SK-N-SH (cell line): ENCODE data around the gene SPO11. TPM values are rescaled to one million over a fixed set of nuclear protein-coding genes. Genes with fewer than 3 reads are reported as not detected.

Experiments used
- CTCF ChIA-PET: fragments of 300-600, 350-600 bp; formaldehyde crosslinking; extraction: SDS; loops from one replicate; lab custom pipeline; 2021; lab: Yijun Ruan, JAX
- POLR2A ChIA-PET: fragments of 350-600 bp; sonication (Branson Sonifier 250); formaldehyde crosslinking; extraction: SDS; loops from one replicate; lab custom pipeline; 2020; ENCODE audit warnings: antibody characterized with exemption, inconsistent platforms; lab: Yijun Ruan, JAX
- DNase-seq: peaks from one replicate; pipeline ENCODE4 v3.0.0; 2012
- H2AFZ ChIP-seq: fragments of 200-600 bp; sonication (generic); 2 replicates; pipeline ENCODE4 v1.8.1; 2016; ENCODE audit warnings: antibody characterized with exemption, mild to moderate bottlenecking, low read depth
- H3F3A ChIP-seq: fragments of 200-600 bp; sonication (generic); replicated peaks from 2 replicates; pipeline ENCODE3; 2016; ENCODE audit warnings: antibody characterized with exemption, mild to moderate bottlenecking; ENCODE audit not compliant: insufficient read depth
- H3K27ac ChIP-seq, 2 experiments: fragments of 200-500 bp in 1 of 2; fragments of 200-600 bp in 1 of 2; sonication (Bioruptor generic) in 1 of 2; sonication (generic), shearing (Covaris generic) in 1 of 2; 2 replicates each; pipeline versions ENCODE4 v1.5.1 to v1.6.1; 2014 to 2016; ENCODE audit warnings: low read depth in 2 of 2, inconsistent platforms in 1 of 2, low read length in 1 of 2, mild to moderate bottlenecking in 1 of 2, mixed read lengths in 1 of 2
- H3K27me3 ChIP-seq: fragments of 200-600 bp; sonication (generic), shearing (Covaris generic); 2 replicates; pipeline ENCODE4 v1.6.1; 2016; ENCODE audit warnings: mixed run types; ENCODE audit not compliant: insufficient read depth
- H3K36me3 ChIP-seq, 2 experiments: fragments of 200-500 bp in 1 of 2; fragments of 200-600 bp in 1 of 2; sonication (Bioruptor generic) in 1 of 2; sonication (generic) in 1 of 2; replicated peaks in 1 of 2; 2 replicates each; pipeline versions ENCODE3 to v1.5.1; 2014 to 2016; ENCODE audit warnings: low read length in 1 of 2, mild to moderate bottlenecking in 1 of 2; ENCODE audit not compliant: insufficient read depth in 2 of 2, control insufficient read depth in 1 of 2
- H3K4me1 ChIP-seq, 2 experiments: fragments of 200-500 bp in 1 of 2; fragments of 200-600 bp in 1 of 2; sonication (Bioruptor generic) in 1 of 2; sonication (generic), shearing (Covaris generic) in 1 of 2; 2 replicates each; pipeline versions ENCODE4 v1.5.1 to v1.6.1; 2014 to 2016; ENCODE audit warnings: low read depth in 1 of 2, low read length in 1 of 2, mixed run types in 1 of 2; ENCODE audit not compliant: insufficient read depth in 2 of 2, control insufficient read depth in 1 of 2
- H3K4me2 ChIP-seq: fragments of 200-600 bp; sonication (generic), shearing (Covaris generic); 2 replicates; pipeline ENCODE4 v1.6.1; 2017; ENCODE audit warnings: mixed run types
- H3K4me3 ChIP-seq, 2 experiments: fragments of 200-500 bp in 1 of 2; fragments of 200-600 bp in 1 of 2; sonication (Bioruptor generic) in 1 of 2; sonication (generic), shearing (Covaris generic) in 1 of 2; 2 replicates each; pipeline versions ENCODE4 v1.5.1 to v1.8.1; 2014 to 2016; ENCODE audit warnings: low read depth in 2 of 2, inconsistent platforms in 1 of 2, low read length in 1 of 2, mild to moderate bottlenecking in 1 of 2, mixed read lengths in 1 of 2, moderate library complexity in 1 of 2
- H3K79me2 ChIP-seq: fragments of 200-600 bp; sonication (generic); 2 replicates; pipeline ENCODE4 v1.8.1; 2017; ENCODE audit warnings: mild to moderate bottlenecking; ENCODE audit not compliant: insufficient read depth
- H3K9ac ChIP-seq: fragments of 200-600 bp; sonication (generic); 2 replicates; pipeline ENCODE4 v1.6.1; 2017; ENCODE audit warnings: mixed run types
- H3K9me2 ChIP-seq: fragments of 200-600 bp; sonication (generic); 2 replicates; pipeline ENCODE4 v1.6.1; 2017; ENCODE audit warnings: mixed run types
- H3K9me3 ChIP-seq: fragments of 200-600 bp; sonication (generic); 2 replicates; pipeline ENCODE4 v1.6.1; 2017; ENCODE audit warnings: mixed run types, mild to moderate bottlenecking, moderate library complexity
- H4K20me1 ChIP-seq: fragments of 200-600 bp; sonication (generic); 2 replicates; pipeline ENCODE4 v1.6.1; 2017; ENCODE audit warnings: mild to moderate bottlenecking, mixed run types; ENCODE audit not compliant: insufficient read depth
- CHD2 ChIP-seq: fragments of 150-350 bp; IDR thresholded peaks from 2 replicates; pipeline ENCODE4 v1.6.1; 2018; ENCODE audit warnings: low read length; ENCODE audit not compliant: partially characterized antibody
- EP300 ChIP-seq, 2 experiments: IDR thresholded peaks; 2 replicates each; pipeline versions ENCODE4 v1.4.0 to v1.6.1; 2012; ENCODE audit warnings: borderline replicate concordance in 1 of 2, low read depth in 1 of 2, low read length in 1 of 2
- EZH2phosphoT487 ChIP-seq: fragments of 200-600 bp; sonication (generic); IDR thresholded peaks from 2 replicates; pipeline ENCODE4 v1.6.1; 2017; ENCODE audit warnings: low read depth, mixed run types, mild to moderate bottlenecking, antibody characterized with exemption, moderate library complexity, borderline replicate concordance
- FOSL2 ChIP-seq: IDR thresholded peaks from 2 replicates; pipeline ENCODE4 v1.4.0; 2012; ENCODE audit warnings: low read depth, mild to moderate bottlenecking, moderate library complexity, borderline replicate concordance
- RXRA ChIP-seq: IDR thresholded peaks from 2 replicates; pipeline ENCODE4 v1.4.0; 2012; ENCODE audit warnings: low read depth, mild to moderate bottlenecking, borderline replicate concordance
- SMC3 ChIP-seq: IDR thresholded peaks from 2 replicates; pipeline ENCODE4 v1.6.1; 2012; ENCODE audit warnings: low read depth, low read length, improper control_type of control experiment
- TAF1 ChIP-seq: IDR thresholded peaks from 2 replicates; pipeline ENCODE4 v1.6.1; 2012; ENCODE audit warnings: low read depth, mild to moderate bottlenecking, low read length, moderate library complexity, borderline replicate concordance
- TCF12 ChIP-seq: IDR thresholded peaks from 2 replicates; pipeline ENCODE4 v1.4.0; 2012
- WGBS: methylation state at CpG from one replicate; pipeline ENCODE4 v1.1.6; 2017; ENCODE audit warnings: low lambda C conversion rate; 5-methylcytosine and 5-hydroxymethylcytosine counted together
- polyA plus RNA-seq, 3 experiments: library from polyadenylated mRNA; depleted of rRNA; stranded (reverse); fragments of >200 nt; gene quantifications; 2 replicates each; pipeline ENCODE4 v1.2.3, GENCODE V29; 2012
- TF ChIP-seq, protein P1 (sequence below): IDR thresholded peaks from 2 replicates; pipeline ENCODE4 v1.4.0; 2012; ENCODE audit warnings: low read depth
- TF ChIP-seq, protein P2 (sequence below): fragments of 150-350 bp; IDR thresholded peaks from 2 replicates; pipeline ENCODE4 v1.6.1; 2016; ENCODE audit warnings: mild to moderate bottlenecking, low read depth, low read length
- TF ChIP-seq, protein P3 (sequence below): IDR thresholded peaks from 2 replicates; pipeline ENCODE4 v1.6.1; 2012; ENCODE audit warnings: mild to moderate bottlenecking, low read depth, low read length, moderate library complexity

Gene SPO11
- polyA plus RNA-seq, 1 of the 3 experiments (the other 2 are of a cell fraction), result not detected

DNA sequence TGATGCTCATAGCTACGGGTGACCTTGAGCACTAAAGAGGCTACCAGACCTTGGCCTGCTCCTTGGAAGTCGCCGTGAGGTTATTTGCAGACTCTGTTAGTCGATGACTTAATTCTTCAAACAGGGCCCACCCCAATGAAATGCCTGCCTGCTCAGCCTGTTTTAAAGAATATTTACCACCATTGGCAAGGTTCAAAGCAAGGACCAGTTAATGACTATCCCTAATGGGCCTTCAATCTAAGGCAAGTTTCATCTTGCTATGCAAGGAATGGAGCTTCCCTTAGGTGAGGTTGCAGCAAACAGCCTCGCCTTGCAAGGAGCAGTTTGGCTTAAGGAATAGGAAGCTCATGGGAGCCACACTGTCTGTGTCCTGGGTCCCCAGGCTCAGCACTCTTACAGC, 22.9 kb upstream of the SPO11 start (continued):
- no peak for TF ChIP-seq FOSL2
- no peak for TF ChIP-seq TCF12
- no peak for TF ChIP-seq CHD2
- TF ChIP-seq, protein P1, sequence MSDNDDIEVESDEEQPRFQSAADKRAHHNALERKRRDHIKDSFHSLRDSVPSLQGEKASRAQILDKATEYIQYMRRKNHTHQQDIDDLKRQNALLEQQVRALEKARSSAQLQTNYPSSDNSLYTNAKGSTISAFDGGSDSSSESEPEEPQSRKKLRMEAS, result no peak

DNA sequence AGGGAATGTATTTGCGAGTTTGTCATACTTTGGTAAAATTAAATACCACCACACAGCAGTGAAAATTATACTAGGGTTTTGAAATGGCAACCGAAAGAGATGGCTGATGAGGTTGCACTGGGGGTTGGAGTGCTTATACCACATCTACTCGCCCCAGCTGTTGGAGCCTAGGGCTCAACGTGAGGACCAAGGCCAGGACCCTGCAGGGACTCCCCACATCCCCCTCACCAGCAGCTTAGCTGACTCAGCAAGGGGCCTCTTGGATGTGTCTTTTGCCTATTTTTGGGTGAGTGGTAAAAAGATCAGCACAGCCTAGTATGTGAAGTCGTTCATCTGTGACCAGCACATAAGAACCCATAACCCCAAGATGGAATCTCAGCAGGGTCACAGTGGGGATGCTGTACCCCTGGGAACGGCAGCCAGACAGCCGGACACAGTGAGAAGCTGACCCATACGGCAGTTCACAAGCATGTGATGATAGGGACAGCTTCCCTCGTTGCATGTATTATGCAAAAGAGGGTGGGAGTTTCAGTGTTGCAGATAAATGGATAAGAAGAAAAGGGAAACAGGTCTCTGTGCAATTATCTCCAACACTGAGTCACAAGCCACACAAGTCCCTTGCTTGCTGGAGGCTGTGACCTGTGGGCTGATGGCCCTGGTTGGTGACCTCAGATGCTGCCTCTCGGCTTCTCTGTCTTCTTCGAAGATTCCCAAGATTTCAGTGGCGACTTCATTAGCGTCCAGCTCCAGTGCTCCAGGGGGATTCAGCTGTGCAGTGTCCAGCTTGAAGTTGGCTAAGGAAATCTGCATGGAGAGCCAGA, 20.9 kb upstream of the SPO11 start:
- CTCF ChIA-PET, result interaction anchor here (1.6 to 2.1 kb wide), 3 partner anchors 15 to 37 kb away, joined by 4 to 8 read pairs (median 4); no protein-coding TSS in a partner anchor
- no peak overlapping the region for H3K9ac ChIP-seq
- POLR2A ChIA-PET, result no interaction called here

More for the DNA sequence above, 20.9 kb upstream of the SPO11 start:
- no peak overlapping the region for H2AFZ ChIP-seq
- no peaks in the 10 kb centered on the region for H3F3A ChIP-seq
- no peak for DNase-seq
- no peak overlapping the region for H3K4me3 ChIP-seq
- 33% methylated on average over 13 of the region's 13 CpGs for WGBS
- no peak overlapping the region for H3K27ac ChIP-seq
- peaks cover 0 to 6% of the 10 kb centered on the region in 2 experiments; a peak in 1 of 4 replicates for H3K4me1 ChIP-seq
- H3K79me2 ChIP-seq, result no peaks in the 10 kb centered on the region
- H3K4me2 ChIP-seq, result no peak overlapping the region
- H3K27me3 ChIP-seq, result no peaks in the 10 kb centered on the region
- H3K9me3 ChIP-seq, result no peaks in the 10 kb centered on the region
- H3K36me3 ChIP-seq, result no peaks in the 10 kb centered on the region
- H3K9me2 ChIP-seq, result no peaks in the 10 kb centered on the region
- H4K20me1 ChIP-seq, result no peaks in the 10 kb centered on the region
- TF ChIP-seq CHD2 (no peak), TCF12 (no peak), FOSL2 (no peak), RXRA (no peak), EZH2phosphoT487 (no peak), TAF1 (no peak), SMC3 (no peak), EP300 (IDR thresholded peaks at IDR 0.05; ENCODE audit: borderline replicate concordance in 1 of 2, low read depth in 1 of 2, low read length in 1 of 2) (no peak)
- TF ChIP-seq, protein P1, result no peak
- TF ChIP-seq, protein P2, sequence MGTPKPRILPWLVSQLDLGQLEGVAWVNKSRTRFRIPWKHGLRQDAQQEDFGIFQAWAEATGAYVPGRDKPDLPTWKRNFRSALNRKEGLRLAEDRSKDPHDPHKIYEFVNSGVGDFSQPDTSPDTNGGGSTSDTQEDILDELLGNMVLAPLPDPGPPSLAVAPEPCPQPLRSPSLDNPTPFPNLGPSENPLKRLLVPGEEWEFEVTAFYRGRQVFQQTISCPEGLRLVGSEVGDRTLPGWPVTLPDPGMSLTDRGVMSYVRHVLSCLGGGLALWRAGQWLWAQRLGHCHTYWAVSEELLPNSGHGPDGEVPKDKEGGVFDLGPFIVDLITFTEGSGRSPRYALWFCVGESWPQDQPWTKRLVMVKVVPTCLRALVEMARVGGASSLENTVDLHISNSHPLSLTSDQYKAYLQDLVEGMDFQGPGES, result no peak
- TF ChIP-seq, protein P3, sequence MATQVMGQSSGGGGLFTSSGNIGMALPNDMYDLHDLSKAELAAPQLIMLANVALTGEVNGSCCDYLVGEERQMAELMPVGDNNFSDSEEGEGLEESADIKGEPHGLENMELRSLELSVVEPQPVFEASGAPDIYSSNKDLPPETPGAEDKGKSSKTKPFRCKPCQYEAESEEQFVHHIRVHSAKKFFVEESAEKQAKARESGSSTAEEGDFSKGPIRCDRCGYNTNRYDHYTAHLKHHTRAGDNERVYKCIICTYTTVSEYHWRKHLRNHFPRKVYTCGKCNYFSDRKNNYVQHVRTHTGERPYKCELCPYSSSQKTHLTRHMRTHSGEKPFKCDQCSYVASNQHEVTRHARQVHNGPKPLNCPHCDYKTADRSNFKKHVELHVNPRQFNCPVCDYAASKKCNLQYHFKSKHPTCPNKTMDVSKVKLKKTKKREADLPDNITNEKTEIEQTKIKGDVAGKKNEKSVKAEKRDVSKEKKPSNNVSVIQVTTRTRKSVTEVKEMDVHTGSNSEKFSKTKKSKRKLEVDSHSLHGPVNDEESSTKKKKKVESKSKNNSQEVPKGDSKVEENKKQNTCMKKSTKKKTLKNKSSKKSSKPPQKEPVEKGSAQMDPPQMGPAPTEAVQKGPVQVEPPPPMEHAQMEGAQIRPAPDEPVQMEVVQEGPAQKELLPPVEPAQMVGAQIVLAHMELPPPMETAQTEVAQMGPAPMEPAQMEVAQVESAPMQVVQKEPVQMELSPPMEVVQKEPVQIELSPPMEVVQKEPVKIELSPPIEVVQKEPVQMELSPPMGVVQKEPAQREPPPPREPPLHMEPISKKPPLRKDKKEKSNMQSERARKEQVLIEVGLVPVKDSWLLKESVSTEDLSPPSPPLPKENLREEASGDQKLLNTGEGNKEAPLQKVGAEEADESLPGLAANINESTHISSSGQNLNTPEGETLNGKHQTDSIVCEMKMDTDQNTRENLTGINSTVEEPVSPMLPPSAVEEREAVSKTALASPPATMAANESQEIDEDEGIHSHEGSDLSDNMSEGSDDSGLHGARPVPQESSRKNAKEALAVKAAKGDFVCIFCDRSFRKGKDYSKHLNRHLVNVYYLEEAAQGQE, result no peak
